GM18519 (cell line): ENCODE data around the gene RHOB.
"Not testable (repeated sequence)": the region's sequence is repeated elsewhere in the genome, so short reads cannot be mapped to it uniquely, and the experiment has no call there.

ENCODE experiments used
- ATAC-seq: cut with Tn5 transposase; IDR thresholded peaks from one replicate; pipeline ENCODE4 v1.9.1; 2021; ENCODE audit warnings: mild to moderate bottlenecking, moderate library complexity; ENCODE audit not compliant: unreplicated experiment, low FRiP score

RHOB gene

DNA sequence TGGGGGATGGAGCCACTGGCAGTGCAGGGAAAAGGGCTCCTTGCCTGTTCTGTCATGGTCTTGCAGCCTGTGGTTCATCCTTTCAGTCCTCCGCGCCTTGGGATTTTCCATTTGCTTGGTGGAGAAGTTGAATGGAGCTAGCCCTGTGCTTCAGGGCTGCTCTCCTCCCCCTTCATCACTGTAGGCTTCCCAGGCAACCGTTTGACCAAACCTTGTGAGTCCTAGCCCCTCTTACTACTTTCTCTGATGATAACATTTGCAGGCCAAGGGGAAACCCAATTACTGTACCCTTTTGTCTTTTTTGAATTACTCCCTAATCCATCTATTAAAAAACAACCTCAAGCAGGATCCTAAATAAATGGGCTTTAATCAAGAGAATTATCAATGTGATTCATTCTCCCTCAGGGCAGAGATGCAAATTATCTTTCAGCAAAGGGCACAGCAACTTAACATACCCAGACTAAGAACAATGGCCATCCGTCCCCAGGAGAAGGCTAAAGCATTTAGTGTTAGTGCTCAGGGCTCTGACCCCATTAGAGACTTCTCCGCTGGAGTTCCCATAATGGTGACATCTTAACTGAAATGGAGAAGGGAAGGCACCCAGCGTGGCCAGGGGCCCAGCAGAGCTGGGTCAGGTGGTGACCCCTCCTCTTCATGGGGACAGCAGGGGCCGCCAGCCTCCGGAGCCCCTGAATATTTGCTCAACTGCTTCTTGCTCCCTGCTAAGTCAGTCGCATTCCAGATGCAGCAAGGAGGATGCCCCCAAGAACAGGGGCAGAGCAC is 40.7 kb downstream of the RHOB start:
- no peak for ATAC-seq

DNA sequence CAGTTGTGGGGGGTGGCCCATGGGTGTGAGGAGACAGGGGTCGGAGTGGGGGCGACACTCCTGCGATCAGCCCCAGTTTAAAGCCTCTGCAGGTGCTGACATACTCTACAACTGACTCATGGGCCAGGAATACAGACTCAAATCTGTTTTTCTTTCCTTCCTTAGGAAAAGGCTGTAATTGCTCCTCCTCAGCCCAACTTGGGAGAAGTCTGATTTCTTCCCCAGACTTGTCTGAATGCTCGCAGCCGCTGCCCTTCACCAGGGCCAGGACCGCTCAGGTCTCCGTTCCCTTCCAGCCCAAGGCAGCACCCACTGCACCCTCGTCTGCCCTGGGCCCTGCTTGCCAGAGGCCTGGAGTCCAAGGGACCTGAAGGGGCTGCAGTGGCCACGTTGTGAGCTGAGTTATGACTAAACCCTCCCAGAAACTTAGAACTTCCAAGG is 41.3 kb downstream of the RHOB start:
- ATAC-seq: no peak

DNA sequence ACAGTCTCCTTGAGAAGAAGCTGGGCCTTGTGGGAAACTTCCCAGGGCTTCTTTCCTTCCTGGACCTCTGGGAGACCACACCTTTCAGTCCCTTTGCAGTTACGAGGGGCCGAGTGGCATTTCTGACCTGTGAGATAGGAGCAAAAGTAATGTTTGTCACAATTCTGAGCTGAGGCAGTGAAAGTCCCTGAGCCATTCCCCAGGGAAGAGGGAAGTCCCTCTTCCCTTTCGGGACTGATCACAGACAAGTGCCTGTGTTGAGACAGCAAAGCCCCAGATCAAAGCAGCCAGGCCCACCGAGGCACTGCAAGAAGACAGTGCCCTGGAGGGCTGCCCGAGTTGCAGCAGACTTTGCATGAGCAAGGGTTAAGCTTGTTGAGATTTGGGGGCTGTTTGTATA is 41.9 kb downstream of the RHOB start:
- no peak for ATAC-seq

DNA sequence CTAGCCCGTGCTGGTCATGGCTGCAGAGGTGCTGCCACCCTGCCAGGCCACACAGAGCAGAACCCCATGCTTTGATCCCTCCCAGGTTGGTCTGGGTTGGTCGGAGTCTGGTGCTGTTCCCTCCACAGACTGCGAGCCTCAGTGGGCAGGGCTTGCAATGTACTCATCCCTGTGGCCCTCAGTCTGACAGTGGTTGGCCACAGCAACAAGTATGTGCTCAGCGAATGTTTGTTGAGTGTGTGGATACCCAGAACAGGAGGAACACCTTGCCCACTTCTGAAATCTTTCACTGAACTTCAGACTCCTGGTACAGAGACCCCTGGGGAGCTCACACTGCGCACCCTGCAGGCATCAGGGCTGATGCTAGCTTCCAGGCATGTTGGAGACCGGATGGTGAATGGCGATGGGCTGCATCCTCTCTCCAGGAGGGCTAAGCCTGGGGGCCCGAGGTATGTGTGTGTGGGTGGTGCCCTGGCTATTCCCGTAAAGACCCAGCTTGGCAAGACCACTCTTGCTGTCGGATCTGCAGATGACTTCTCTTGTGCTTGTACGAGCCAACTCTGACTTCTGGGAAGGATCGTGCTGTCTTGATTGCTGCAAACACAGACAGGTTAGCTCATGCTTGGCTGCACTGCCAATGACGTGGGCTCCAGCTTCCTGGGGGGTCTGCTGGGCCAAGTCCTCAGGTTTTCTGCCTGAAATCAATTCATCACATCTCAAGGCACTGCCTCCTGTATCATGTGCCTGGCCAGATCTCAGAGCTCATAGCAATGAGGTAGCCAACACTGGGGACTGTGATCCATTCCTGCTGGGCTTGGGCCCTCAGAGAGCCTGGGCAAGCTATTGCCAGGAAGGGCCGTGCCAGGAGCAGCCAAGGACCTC is 43.7 kb downstream of the RHOB start:
- ATAC-seq: no peak

DNA sequence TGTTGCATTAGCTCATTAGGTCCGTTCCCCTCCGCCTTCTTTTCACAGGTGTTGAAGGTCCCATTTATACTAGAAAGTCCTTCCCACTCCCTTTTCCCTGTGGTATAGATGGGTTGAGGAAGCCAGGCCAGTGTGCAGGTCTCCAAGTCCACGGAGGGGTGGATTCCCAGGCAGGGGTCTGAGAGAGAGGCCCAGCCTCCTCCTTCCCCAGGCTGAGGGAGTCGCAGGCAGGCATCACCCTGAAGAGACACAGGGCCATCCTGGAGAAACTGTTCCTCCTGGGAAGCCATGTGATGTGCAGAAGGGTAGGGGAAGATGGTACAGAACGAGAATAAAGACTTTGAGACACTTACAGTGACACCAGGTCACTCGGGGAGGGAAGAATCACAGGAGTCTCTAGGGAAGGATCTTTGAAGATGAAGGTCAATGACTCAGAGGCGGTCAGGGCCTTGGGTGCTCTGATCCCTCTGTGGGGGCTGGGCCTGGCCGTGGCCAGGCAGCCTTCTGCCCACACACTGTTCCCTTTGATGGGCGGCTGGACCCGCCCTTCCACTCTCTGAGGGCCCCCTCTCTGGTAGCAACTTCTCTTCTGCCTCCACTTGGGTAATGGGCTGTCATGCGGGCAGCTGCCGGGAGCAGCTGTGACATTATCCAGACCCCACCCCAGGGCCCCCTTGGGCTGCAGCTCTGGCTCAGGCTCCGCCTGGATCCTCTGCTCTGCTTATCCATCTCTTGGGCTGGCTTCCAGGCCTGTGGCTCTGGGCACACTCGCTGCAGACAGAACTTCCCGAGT is 45.1 kb downstream of the RHOB start:
- no peak for ATAC-seq

DNA sequence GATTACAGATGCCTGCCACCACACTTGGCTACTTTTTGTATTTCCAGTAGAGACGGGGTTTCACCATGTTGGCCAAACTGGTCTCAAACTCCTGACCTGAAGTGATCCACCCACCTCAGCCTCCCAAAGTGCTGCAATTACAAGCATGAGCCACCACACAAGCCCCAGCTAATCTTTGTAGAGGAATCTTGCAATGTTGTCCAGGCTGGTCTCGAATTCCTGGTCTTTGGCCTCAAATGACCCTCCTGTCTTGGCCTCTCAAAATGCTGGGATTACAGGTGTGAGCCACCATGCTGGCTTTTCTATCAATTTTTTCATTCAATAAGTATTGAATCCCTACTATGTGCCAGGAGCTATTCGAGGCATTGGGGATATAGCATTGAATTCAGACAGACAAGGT is 46.2 kb downstream of the RHOB start:
- not testable (repeated sequence) for ATAC-seq

DNA sequence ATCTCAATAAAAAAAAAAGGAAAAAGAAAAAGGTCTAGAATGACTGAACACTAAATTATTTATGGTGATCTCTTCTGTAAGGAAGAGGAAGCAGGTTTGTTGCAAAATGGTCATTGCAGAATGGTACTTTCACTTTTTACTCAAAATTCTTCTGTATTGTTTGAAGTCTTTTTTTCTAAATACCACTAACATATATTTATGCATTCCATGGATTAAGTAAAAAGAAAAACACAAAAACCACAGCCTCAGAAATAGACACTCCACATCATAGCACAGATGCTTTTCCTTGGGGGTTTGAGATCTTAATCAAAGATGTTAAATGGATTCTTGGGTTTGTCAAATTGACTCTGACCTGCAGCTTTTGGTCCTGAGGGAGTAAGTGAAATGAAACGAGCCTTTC is 47.4 kb downstream of the RHOB start:
- no peak for ATAC-seq

DNA sequence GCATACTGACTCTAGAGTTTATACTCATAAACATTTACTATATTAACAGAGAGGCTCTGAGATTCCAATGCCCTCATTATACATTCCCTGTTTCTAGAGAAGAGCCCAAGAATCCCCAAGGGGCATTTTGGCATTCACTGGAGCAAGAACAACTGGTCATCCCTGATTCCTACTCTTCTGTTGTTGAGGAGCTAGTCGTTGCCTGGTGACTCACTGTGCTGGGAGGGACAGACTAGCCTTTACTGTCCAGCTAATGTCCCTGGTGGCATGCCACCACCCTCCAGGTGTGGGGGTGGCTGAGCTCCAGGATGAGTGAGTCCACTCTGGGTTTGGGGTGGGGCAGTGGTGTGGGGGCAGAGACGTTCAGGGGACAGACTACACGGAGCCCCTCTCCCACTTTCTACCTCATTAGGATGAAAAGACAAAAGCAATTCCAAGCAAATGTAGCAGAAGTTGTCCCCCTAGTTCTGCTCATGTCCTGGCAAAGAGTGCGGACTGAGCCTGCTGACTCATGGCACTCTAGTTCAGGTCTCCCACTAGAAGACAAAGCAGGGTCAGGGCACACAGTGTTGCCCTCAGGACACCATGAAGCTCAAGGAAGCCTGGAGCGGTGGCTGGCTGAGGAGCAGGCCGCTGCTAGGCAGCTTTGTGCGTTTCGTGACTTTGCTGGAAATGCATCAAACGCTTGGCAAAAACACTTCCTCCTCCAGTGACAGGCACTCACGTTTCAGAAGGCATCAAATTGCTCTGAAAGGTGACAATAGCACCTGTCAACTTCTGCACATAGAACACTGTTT is 49.4 kb downstream of the RHOB start:
- ATAC-seq: no peak

DNA sequence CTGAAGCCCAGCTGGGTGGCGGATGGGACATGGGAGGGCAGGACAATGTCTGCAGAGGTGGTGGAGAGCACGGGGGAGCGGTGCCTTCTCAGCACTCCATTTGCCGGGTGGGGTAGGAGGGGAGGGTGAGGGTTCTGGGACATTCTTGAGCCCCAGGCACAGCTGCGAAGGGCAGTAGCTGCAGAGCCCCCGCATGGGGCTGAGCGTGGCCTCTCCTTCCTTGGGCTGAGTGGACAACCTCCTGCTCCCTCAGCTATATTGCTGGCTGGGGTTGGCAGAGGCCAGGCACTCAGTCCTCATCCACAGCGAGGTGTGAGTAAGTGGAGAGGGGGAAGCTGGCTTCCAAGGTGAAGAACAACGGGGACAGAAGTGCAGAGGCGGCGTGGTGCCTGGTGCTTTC is 50.1 kb downstream of the RHOB start:
- ATAC-seq: no peak
